Fibroblast of villous mesenchyme (primary cell): Measurements from ENCODE around the gene GDA. TPM values are rescaled to one million over a fixed set of nuclear protein-coding genes. Genes with fewer than 3 reads are reported as not detected.

Source experiments
- DNase-seq: peaks from one replicate; pipeline ENCODE4 v3.0.0-alpha.2; 2010; ENCODE audit warnings: low read depth
- H3K4me3 ChIP-seq: 2 replicates; pipeline ENCODE4 v1.5.1; 2011; ENCODE audit warnings: low read depth, mild to moderate bottlenecking, low read length
- total RNA-seq: library from RNA; depleted of rRNA; stranded (reverse); fragments of >200 nt; gene quantifications from 2 replicates; pipeline ENCODE4 v1.2.3, GENCODE V29; 2012
- TF ChIP-seq, protein P1 (sequence below): IDR thresholded peaks from 2 replicates; pipeline ENCODE4 v1.5.1; 2012; ENCODE audit warnings: low read depth, mild to moderate bottlenecking, low read length; ENCODE audit not compliant: insufficient read depth

The GDA gene
- total RNA-seq, 1 donor: 4.3 TPM

GRCh38 chr9:72173080-72173479 is 23.8 kb downstream of the GDA start:
- H3K4me3 ChIP-seq: no peak overlapping the region
- TF ChIP-seq, protein P1, sequence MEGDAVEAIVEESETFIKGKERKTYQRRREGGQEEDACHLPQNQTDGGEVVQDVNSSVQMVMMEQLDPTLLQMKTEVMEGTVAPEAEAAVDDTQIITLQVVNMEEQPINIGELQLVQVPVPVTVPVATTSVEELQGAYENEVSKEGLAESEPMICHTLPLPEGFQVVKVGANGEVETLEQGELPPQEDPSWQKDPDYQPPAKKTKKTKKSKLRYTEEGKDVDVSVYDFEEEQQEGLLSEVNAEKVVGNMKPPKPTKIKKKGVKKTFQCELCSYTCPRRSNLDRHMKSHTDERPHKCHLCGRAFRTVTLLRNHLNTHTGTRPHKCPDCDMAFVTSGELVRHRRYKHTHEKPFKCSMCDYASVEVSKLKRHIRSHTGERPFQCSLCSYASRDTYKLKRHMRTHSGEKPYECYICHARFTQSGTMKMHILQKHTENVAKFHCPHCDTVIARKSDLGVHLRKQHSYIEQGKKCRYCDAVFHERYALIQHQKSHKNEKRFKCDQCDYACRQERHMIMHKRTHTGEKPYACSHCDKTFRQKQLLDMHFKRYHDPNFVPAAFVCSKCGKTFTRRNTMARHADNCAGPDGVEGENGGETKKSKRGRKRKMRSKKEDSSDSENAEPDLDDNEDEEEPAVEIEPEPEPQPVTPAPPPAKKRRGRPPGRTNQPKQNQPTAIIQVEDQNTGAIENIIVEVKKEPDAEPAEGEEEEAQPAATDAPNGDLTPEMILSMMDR: no peak
- DNase-seq: peak; percentile 1

DNA sequence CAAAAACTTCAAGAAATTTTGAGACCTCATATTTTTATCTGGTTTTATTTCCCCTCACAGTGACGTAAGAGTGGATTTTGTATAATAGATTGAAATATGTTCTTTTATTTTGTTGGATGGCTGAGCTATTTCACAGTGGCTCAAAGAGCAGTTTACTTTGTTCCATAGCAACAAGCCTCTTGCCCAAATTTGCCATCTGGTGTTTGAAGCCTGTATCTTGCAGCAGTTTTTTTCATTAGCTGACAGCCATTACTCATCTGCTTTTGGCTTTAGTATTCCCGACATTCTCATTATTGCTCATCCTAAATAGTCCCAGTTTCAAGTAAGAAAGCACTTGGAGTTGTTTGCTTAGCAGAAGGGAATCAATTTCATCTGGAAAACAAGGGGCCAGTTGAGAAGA is 36.3 kb downstream of the GDA start:
- no peak overlapping the region for H3K4me3 ChIP-seq
- TF ChIP-seq, protein P1: no peak
- no peak for DNase-seq

GRCh38 chr9:72187121-72187695 is 38.0 kb downstream of the GDA start:
- DNase-seq: no peak
- H3K4me3 ChIP-seq: no peak overlapping the region
- TF ChIP-seq, protein P1: no peak

GRCh38 chr9:72188232-72188631 is 39.0 kb downstream of the GDA start:
- TF ChIP-seq, protein P1: no peak
- H3K4me3 ChIP-seq: no peak overlapping the region
- DNase-seq: no peak

GRCh38 chr9:72193478-72193881 is 44.2 kb downstream of the GDA start:
- DNase-seq: no peak
- TF ChIP-seq, protein P1: no peak
- H3K4me3 ChIP-seq: no peak overlapping the region

DNA sequence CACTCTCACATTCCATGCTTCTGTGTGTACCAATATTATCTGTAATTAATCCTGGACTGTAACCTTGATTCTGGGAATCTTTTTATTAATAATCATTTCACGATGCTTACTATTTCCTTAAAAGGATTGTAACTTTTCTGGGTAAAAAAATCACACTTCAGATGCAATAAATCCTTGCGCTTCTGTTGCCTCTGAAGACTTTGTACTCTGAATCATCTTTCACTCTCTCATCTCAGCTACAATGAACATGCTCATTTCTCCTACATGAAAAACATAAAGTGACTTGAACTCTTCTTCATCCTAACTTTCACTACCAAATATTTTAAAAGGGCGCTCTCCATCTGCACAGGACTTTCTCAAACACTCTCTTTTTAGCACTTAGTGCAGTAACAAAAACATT is 50.0 kb downstream of the GDA start:
- no peak overlapping the region for H3K4me3 ChIP-seq
- DNase-seq: no peak

More for the DNA sequence above, 50.0 kb downstream of the GDA start:
- TF ChIP-seq, protein P1: no peak
